HEK293 (cell line): Measurements from ENCODE around the gene CTBP1.
A peak's percentile ranks its signal among the peaks of the same experiment; 100 is the strongest.

ENCODE experiments used
- CTCF ChIA-PET: fragments of 350-600 bp; formaldehyde crosslinking; extraction: SDS; loops from one replicate; lab custom pipeline; 2021; ENCODE audit warnings: antibody characterized with exemption; lab: Yijun Ruan, JAX
- POLR2A ChIA-PET: fragments of 300-600 bp; formaldehyde crosslinking; extraction: SDS; loops from one replicate; lab custom pipeline; 2020; ENCODE audit warnings: antibody characterized with exemption, inconsistent platforms; lab: Yijun Ruan, JAX
- H3K27ac ChIP-seq: fragments of 200-500 bp; sonication (Bioruptor generic); 2 replicates; pipeline ENCODE4 v1.5.1; 2014; ENCODE audit warnings: low read depth, low read length, control low read depth, inconsistent platforms; ENCODE audit errors: extremely low read depth
- H3K36me3 ChIP-seq, 2 experiments: fragments of 200-500 bp in 1 of 2; sonication (Bioruptor generic) in 1 of 2; 1 replicate in 1 of 2; 2 replicates in 1 of 2; pipeline ENCODE4 v1.5.1; 2014 to 2017; ENCODE audit warnings: inconsistent platforms in 2 of 2, low read length in 2 of 2; ENCODE audit not compliant: control insufficient read depth in 2 of 2, insufficient read depth in 1 of 2
- H3K4me1 ChIP-seq: fragments of 200-500 bp; sonication (Bioruptor generic); 2 replicates; pipeline ENCODE4 v1.5.1; 2014; ENCODE audit warnings: mild to moderate bottlenecking, low read length, inconsistent platforms; ENCODE audit not compliant: control insufficient read depth, insufficient read depth
- H3K4me3 ChIP-seq: 2 replicates; pipeline ENCODE4 v1.5.1; 2011; ENCODE audit warnings: low read depth, mild to moderate bottlenecking, control low read depth, low read length, moderate library complexity
- H3K9me3 ChIP-seq: fragments of 200-500 bp; sonication (Bioruptor generic); 2 replicates; pipeline ENCODE4 v1.5.1; 2014; ENCODE audit warnings: low read depth, low read length, inconsistent platforms; ENCODE audit not compliant: control insufficient read depth, insufficient read depth
- FEZF1 ChIP-seq: fragments of 450-650 bp; formaldehyde crosslinking; IDR thresholded peaks from 2 replicates; pipeline ENCODE4 v1.5.1; 2016; ENCODE audit warnings: missing biosample characterization, missing genetic modification characterization
- HOXC10 ChIP-seq: sonication (generic); formaldehyde crosslinking; IDR thresholded peaks from 2 replicates; pipeline ENCODE4 v1.8.1; 2023; ENCODE audit warnings: mild to moderate bottlenecking, missing genetic modification reagents
- KLF10 ChIP-seq: fragments of 450-650 bp; IDR thresholded peaks from 2 replicates; pipeline ENCODE4 v1.5.1; 2018; ENCODE audit warnings: missing biosample characterization, mild to moderate bottlenecking, missing genetic modification characterization
- PRDM6 ChIP-seq: fragments of 450-650 bp; formaldehyde crosslinking; IDR thresholded peaks from 2 replicates; pipeline ENCODE4 v1.5.1; 2017; ENCODE audit warnings: missing biosample characterization, missing genetic modification characterization
- SETDB1 ChIP-seq: IDR thresholded peaks from one replicate; pipeline ENCODE4 v1.6.1; 2017; ENCODE audit warnings: mild to moderate bottlenecking, low read length, moderate library complexity, mixed read lengths; ENCODE audit not compliant: insufficient read length
- TCF7L2 ChIP-seq: IDR thresholded peaks from 2 replicates; pipeline ENCODE4 v1.6.1; 2011; ENCODE audit warnings: low read depth, mild to moderate bottlenecking, inconsistent platforms, low read length, moderate library complexity, borderline replicate concordance
- ZBTB7A ChIP-seq: fragments of 450-650 bp; formaldehyde crosslinking; IDR thresholded peaks from 2 replicates; pipeline ENCODE4 v1.5.1; 2016; ENCODE audit warnings: low read depth, missing biosample characterization, missing genetic modification characterization
- ZFP41 ChIP-seq: fragments of 450-650 bp; formaldehyde crosslinking; IDR thresholded peaks from 2 replicates; pipeline ENCODE4 v1.5.1; 2016; ENCODE audit warnings: missing biosample characterization, missing genetic modification characterization, borderline replicate concordance
- ZNF132 ChIP-seq: fragments of 450-650 bp; formaldehyde crosslinking; IDR thresholded peaks from 2 replicates; pipeline ENCODE4 v1.5.1; 2017; ENCODE audit warnings: missing biosample characterization, missing genetic modification characterization, borderline replicate concordance
- ZNF311 ChIP-seq: fragments of 450-650 bp; formaldehyde crosslinking; IDR thresholded peaks from 2 replicates; pipeline ENCODE4 v1.5.1; 2017; ENCODE audit warnings: missing biosample characterization, missing genetic modification characterization, borderline replicate concordance
- ZNF335 ChIP-seq: fragments of 450-650 bp; formaldehyde crosslinking; conservative IDR thresholded peaks from 2 replicates; pipeline ENCODE4 v1.5.1; 2016; ENCODE audit warnings: missing biosample characterization, missing genetic modification characterization
- ZNF488 ChIP-seq: fragments of 450-650 bp; formaldehyde crosslinking; IDR thresholded peaks from 2 replicates; pipeline ENCODE4 v1.5.1; 2016; ENCODE audit warnings: missing biosample characterization, missing genetic modification characterization
- ZNF529 ChIP-seq: fragments of 450-650 bp; formaldehyde crosslinking; IDR thresholded peaks from 2 replicates; pipeline ENCODE4 v1.5.1; 2017; ENCODE audit warnings: missing genetic modification characterization, missing biosample characterization; ENCODE audit not compliant: insufficient replicate concordance
- ZNF555 ChIP-seq: fragments of 450-650 bp; formaldehyde crosslinking; conservative IDR thresholded peaks from 2 replicates; pipeline ENCODE4 v1.5.1; 2017; ENCODE audit warnings: missing biosample characterization, mild to moderate bottlenecking, missing genetic modification characterization, inconsistent platforms
- ZNF645 ChIP-seq: fragments of 450-650 bp; formaldehyde crosslinking; IDR thresholded peaks from 2 replicates; pipeline ENCODE4; 2016; ENCODE audit warnings: missing biosample characterization, missing genetic modification characterization
- ZNF747 ChIP-seq: fragments of 450-650 bp; formaldehyde crosslinking; IDR thresholded peaks from 2 replicates; pipeline ENCODE4 v1.5.1; 2016; ENCODE audit warnings: missing biosample characterization, missing genetic modification characterization
- ZNF785 ChIP-seq: fragments of 450-650 bp; formaldehyde crosslinking; IDR thresholded peaks from 2 replicates; pipeline ENCODE4 v1.5.1; 2016; ENCODE audit warnings: missing biosample characterization, missing genetic modification characterization
- ZSCAN16 ChIP-seq: fragments of 450-650 bp; formaldehyde crosslinking; IDR thresholded peaks from 2 replicates; pipeline ENCODE4 v1.5.1; 2016; ENCODE audit warnings: missing biosample characterization, missing genetic modification characterization
- ZSCAN4 ChIP-seq: fragments of 450-650 bp; formaldehyde crosslinking; IDR thresholded peaks from 2 replicates; pipeline ENCODE4 v1.5.1; 2017; ENCODE audit warnings: missing biosample characterization, missing genetic modification characterization
- ZXDB ChIP-seq: fragments of 450-650 bp; formaldehyde crosslinking; IDR thresholded peaks from 2 replicates; pipeline ENCODE4 v1.5.1; 2016; ENCODE audit warnings: missing biosample characterization, missing genetic modification characterization

CTBP1 gene

GRCh38 chr4:1253831-1254230 is 4.9 kb upstream of the CTBP1 start:
- no peak overlapping the region for H3K27ac ChIP-seq
- POLR2A ChIA-PET = no interaction called here
- TF ChIP-seq ZNF311 (tag by site-specific recombination) = no peak
- TF ChIP-seq ZNF645 (tag by site-specific recombination) = no peak
- no peak for TF ChIP-seq KLF10 (tag by site-specific recombination)
- TF ChIP-seq ZNF132 (tag by site-specific recombination) = no peak
- no peak for TF ChIP-seq ZNF555 (tag by site-specific recombination)
- no peak for TF ChIP-seq HOXC10 (CRISPR knock-in tag)
- no peak for TF ChIP-seq PRDM6
- no peak for TF ChIP-seq ZXDB (tag by site-specific recombination)
- no peak for TF ChIP-seq ZNF785 (tag by site-specific recombination)
- TF ChIP-seq ZFP41 (tag by site-specific recombination) = no peak
- TF ChIP-seq TCF7L2 = no peak
- TF ChIP-seq, all 188 proteins: peak for 0
- Histone ChIP-seq H3K4me3 (no peak overlapping the region), H3K9me3 (no peaks in the 10 kb centered on the region), H3K4me1 (no peaks in the 10 kb centered on the region), H3K36me3 (peaks cover 0 to 20% of the 10 kb centered on the region in 2 experiments; a peak in 1 of 3 replicates)
- CTCF ChIA-PET = no interaction called here

GRCh38 chr4:1252928-1253492 is 4.1 kb upstream of the CTBP1 start:
- POLR2A ChIA-PET = no interaction called here
- H3K4me1 ChIP-seq = no peaks in the 10 kb centered on the region
- no peak for TF ChIP-seq ZNF335
- no peak for TF ChIP-seq FEZF1 (tag by site-specific recombination)
- no peak for TF ChIP-seq ZSCAN16 (tag by site-specific recombination)
- no peak for TF ChIP-seq ZNF488 (tag by site-specific recombination)
- no peak for TF ChIP-seq ZNF747 (tag by site-specific recombination)
- no peak for TF ChIP-seq ZSCAN4 (tag by site-specific recombination)
- no peak for TF ChIP-seq ZBTB7A
- peaks cover 0 to 20% of the 10 kb centered on the region in 2 experiments; a peak in 1 of 3 replicates for H3K36me3 ChIP-seq
- no peak overlapping the region for H3K4me3 ChIP-seq
- no peak overlapping the region for H3K27ac ChIP-seq
- CTCF ChIA-PET = interaction anchor here (0.6 kb wide), 1 partner anchor 70 kb away, joined by 4 read pairs; no protein-coding TSS in a partner anchor
- H3K9me3 ChIP-seq = no peaks in the 10 kb centered on the region

GRCh38 chr4:1251773-1252066 is 2.8 kb upstream of the CTBP1 start:
- ChIA-PET POLR2A (no interaction called here), CTCF (interaction anchor here (0.6 kb wide), 3 partner anchors 93 to 1223 kb away, joined by 3 to 5 read pairs (median 3); partner anchors contain the start of gene UVSSA)
- peaks cover 0 to 20% of the 10 kb centered on the region in 2 experiments; a peak in 1 of 3 replicates for H3K36me3 ChIP-seq
- H3K9me3 ChIP-seq = no peaks in the 10 kb centered on the region
- H3K27ac ChIP-seq = no peak overlapping the region
- no peak for TF ChIP-seq ZNF529 (tag by site-specific recombination)
- TF ChIP-seq SETDB1 = peak; percentile 6
- no peaks in the 10 kb centered on the region; the same call in 1 of the 2 replicates for H3K4me1 ChIP-seq
- H3K4me3 ChIP-seq = no peak overlapping the region
